ENCODE results near the gene OLIG1.

Gene OLIG1

DNA sequence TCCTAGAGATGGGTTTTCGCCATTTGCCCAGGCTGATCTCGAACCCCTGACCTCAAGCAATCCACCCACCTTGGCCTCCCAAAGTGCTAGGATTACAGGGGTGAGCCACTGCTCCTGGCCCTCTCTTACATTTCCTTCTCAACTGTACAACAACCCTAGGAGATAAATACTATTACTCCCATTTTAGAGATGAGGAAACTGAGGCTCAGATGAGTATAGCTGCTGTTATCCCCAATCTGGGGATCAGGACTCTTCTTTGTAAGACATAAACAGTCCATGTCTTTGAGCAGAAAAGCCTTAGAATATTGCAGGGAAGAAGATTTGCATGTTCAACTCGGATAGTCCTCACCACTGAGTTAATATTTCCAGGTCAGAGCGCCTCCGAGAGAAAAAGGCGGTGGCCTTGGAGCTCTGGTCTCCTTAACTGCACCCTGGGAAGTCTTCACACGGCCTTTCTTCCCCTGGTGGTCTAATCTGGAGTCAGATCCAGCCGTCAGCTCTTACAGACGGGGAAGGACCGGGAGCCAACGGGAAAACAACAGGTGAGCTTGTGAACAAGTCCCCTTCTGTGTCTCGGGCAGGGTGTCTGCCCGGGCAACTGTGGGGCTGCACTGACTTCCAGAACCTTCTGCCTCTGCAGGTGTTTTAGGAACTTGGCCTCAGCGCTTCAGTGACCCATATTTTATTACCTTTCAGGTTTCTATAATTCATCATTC lies 5.9 kb upstream of the OLIG1 start:
- DNase-seq = no peak

DNA sequence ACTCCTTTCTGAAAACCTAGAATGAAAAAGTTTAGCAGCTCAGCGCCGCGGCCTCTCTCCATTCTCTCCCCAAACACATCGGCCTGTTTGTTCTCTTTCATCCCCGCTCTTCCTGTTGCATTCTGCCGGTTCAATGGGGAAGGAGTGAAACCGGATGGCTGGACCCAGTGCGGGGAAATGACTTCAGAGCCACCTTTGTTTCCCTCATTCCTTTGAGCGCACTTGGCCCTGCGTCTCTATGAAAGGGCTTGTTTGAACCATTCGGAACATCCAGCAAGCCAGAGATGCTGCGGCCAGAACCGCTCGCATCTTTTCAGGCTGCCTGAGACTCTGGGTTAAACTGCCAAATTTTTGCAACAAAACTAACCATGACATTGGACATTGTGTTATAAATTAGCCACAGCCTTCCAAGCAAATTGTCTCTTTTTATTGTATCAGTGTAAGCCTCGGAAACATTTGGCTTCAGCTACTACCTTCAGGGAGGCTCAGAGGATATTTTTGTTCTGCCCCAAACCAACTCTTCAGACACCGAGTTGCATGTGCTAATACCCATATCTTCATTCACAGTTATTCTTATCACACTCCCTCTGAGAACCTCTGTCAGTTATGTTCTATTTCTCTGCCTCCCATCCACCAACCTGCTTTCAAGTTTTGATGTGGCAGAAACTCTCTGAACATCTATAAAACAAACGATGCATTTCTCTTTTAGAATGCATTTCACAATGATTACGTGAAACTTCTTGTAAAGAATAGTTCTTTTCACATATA lies 5.1 kb upstream of the OLIG1 start:
- DNase-seq = no peak

DNA sequence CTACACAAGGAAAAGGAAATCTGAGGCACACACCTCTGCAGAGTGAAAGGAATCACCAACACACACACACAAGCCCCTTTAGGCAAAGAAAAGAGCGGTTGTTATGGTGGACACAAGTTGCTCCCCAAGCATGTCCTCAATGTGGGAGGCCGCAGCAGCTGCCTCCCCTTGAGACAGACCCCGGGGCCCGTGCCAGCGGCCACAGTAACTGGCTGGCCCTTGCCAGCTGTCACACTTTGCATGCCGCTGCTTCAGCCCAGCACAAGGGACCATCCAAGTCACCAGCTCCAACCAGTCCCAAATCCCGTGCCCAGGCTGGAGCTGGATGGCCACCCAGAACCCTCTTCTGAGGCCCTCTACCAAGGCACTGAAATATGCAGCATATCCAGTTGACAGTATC lies 2.9 kb upstream of the OLIG1 start:
- no peak for DNase-seq

DNA sequence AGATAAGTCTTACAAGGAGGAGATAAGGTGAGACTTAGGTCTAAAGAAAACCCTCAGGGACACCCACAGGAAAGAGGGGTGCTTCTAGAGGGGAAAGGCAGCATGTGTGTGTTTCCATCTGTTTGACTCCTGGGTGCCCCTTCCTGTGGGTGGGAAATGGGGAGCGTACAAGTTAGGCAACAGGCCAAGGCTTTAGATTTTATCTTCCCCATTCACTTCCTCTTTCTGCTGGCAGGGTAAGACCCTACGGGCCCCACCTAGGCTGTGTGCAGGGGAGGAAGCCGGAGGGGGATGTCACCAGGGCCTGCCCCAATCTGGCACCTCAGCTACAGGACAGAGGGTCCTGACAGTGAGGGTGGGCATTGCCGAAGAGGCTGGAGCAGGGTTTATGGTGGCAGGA lies 2.5 kb upstream of the OLIG1 start:
- no peak for DNase-seq

DNA sequence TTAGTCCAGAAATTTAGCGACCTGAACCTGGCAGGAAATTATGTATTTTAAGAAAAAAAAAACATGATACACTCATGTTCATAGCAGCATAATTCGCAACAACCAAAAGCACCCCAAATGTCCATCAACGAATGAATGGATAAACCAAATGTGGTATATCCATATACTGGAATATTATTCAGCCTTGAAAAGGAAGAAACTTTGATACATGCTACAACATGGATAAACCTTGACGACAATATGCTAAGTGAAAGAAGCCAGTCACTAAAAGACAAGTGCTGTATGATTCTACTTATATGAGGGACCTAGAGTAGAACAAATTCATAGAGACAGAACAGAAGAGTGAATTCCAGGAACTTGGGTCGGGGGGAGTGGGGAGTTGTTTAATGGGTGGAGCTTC lies 698 bp upstream of the OLIG1 start:
- no peak for DNase-seq

DNA sequence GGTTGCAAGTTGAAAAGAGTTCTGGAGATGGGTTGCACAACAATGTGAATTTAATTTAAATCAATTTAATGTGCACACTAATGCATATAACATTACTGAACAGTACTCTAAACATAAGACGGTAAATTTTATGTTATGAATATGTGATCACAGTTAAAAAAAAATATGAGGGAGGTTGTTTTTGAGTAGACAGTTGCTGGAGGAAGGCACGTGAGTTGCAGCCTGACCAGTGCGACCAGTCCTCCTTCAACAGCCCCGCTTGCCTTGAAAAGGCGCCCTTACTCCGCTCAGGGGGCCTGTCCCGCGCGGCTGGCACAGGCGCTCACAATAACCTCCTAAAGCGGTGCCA lies 322 bp upstream of the OLIG1 start:
- no peak for DNase-seq

DNA sequence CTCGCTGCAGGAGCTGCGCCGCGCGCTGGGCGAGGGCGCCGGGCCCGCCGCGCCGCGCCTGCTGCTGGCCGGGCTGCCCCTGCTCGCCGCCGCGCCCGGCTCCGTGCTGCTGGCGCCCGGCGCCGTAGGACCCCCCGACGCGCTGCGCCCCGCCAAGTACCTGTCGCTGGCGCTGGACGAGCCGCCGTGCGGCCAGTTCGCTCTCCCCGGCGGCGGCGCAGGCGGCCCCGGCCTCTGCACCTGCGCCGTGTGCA lies 730 bp downstream of the OLIG1 start:
- DNase-seq = no peak

DNA sequence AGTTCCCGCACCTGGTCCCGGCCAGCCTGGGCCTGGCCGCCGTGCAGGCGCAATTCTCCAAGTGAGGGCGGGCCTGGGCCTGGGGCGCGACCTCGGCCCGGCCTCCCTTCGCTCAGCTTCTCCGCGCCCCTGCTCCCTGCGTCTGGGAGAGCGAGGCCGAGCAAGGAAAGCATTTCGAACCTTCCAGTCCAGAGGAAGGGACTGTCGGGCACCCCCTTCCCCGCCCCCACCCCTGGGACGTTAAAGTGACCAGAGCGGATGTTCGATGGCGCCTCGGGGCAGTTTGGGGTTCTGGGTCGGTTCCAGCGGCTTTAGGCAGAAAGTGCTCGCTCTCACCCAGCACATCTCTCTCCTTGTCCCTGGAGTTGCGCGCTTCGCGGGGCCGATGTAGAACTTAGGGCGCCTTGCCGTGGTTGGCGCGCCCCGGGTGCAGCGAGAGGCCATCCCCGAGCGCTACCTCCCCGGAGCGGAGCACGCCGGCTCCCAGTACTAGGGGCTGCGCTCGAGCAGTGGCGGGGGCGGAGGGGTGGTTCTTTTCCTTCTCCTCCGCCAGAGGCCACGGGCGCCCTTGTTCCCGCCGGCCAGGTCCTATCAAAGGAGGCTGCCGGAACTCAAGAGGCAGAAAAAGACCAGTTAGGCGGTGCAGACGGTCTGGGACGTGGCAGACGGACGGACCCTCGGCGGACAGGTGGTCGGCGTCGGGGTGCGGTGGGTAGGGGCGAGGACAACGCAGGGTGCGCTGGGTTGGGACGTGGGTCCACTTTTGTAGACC lies 1.2 kb downstream of the OLIG1 start:
- peak; percentile 30 for DNase-seq

DNA sequence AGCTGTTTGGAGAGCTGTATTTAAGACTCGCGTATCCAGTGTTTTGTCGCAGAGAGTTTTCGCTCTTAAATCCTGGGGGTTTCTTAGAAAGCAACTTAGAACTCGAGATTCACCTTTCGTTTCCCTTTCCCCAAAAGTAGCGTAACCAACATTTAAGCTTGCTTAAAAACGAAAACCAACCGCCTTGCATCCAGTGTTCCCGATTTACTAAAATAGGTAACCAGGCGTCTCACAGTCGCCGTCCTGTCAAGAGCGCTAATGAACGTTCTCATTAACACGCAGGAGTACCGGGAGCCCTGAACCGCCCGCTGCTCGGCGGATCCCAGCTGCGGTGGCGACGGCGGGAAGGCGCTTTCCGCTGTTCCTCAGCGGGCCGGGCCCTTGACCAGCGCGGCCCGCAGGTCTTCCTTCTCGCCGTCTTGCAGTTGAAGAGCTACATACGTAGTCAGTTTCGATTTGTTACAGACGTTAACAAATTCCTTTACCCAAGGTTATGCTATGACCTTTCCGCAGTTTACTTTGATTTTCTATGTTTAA lies 1.9 kb downstream of the OLIG1 start:
- no peak for DNase-seq

DNA sequence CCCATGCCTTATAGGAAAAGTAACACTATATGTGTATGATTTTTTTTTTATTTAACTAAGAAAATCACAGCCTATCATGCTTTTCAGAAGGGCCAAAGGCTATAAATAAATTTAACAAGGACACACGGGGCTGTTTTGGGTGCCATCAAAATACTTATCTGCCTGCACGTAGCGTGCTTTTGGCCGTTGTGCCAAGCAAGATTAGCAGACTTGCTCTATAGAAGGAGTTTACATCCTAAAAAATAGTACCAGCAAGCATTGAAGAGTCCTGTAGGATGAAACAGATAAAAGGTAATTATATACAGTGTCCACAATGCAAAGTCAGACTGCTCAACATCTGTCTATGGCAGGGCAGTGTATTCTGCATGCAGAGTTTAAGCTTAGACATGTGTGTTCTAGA lies 3.7 kb downstream of the OLIG1 start:
- no peak for DNase-seq

DNA sequence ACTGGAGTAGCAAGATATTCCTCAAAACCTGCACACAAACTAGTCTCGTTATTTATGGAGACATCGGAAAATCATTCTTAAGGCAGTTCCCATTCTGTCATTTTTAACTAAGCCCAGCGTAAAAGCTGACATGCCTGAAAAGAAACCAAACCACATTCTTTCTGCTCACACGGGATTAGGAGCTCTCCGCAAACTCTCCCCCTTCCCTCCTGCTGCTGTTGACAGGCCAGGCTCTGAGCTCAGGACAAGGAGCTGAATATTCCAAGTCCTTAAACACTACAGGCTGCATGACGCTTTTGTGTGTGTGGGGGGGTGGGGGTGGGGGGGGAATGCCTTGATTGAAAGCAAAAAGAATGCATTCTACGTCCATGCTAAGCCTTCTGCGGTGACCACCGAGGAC lies 5.2 kb downstream of the OLIG1 start:
- DNase-seq = no peak

DNA sequence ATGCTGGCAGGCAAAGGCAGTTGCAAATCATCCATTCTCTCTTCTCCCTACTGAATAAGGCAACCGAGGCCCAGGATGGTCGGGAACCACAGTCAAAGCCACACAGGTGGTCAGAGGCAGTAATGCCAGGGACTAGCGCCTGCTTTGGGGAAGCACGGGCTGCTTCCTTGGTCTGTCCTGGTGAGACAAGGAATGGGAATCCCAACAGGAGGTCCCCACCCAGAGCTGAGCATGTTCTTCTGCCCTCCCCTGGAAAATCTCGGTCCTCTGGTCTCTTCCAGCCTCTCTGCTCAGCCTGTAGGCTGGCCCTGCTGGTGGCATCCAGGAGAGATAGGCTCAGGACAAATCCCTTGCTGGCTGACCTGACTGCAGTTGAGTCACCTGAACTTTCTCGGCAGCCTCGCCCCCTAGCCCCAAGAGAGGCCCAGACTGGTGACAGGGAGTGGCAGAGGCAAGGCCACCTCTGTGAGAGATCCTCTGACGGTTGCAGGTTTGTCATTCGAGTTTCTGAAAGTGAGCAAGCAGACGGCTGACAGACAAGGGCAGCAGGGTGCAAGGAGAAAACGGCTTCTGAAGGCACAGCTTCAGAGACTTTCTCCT lies 5.8 kb downstream of the OLIG1 start:
- DNase-seq = no peak

DNA sequence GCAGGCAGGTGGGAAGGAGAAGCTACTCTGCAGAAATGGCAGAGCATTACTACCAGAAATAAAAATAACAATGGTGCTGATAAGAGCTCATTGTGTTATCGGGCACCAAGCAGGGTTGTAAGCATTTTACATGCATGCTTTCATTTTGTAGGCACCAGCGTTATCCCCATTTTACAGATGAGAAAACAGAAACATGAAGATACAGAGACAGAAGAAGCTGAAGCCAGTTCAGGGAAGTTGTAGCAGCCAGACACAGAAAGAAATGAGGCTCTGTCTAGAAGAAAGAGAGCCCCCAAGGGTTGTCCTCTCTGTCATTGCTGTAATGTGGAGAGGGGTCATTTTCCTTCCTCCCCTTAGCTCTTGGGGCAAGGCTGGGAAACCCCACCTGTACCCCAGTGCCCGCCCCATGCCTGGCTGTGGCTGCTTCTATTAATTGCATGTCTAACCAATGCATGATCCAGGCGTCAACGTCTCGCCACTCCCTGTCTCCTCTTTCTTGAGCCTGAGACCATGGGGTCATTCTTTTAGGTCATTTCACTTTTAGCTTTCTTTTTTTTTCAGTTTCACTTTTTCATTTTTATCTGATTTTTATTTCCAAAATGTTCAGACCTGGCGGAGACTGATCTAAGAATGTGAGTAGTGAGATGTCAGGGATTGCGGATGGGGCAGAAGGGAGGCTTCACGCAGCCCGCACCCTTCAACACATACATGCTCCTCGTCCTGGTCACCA lies 6.8 kb downstream of the OLIG1 start:
- no peak for DNase-seq

DNA sequence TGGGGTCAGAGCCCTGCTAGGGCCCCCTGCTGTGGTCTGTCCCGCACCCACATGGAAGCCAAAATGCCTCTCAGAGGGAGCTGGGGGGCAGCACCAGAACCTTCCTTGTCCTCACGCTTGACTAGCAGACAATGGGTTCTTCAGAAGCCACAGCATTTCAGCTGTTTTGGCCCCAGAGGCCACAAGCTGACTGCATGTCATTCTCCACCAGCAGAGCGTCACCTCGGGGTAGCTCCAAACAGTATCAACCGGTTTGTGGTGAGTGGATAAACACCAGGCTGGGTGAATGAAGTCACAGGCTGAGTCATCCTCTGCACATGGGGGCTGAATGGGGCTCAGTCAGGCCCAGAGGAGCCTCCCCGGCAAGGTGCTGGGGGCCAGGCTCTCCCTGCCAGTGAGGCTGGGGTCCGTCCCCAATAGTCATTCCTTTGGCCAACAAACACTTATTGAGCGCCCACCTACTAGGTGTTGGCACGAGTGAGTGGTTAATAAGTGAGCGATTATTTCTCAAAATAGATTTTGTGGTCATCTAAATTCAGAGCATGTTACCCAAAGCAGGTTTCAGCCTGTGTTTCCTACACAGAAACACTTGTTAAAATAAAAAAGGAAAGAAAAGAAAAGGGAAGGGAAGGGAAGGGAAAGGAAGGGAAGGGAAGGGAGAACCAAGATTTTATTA lies 9.1 kb downstream of the OLIG1 start:
- DNase-seq = peak; percentile 36

DNA sequence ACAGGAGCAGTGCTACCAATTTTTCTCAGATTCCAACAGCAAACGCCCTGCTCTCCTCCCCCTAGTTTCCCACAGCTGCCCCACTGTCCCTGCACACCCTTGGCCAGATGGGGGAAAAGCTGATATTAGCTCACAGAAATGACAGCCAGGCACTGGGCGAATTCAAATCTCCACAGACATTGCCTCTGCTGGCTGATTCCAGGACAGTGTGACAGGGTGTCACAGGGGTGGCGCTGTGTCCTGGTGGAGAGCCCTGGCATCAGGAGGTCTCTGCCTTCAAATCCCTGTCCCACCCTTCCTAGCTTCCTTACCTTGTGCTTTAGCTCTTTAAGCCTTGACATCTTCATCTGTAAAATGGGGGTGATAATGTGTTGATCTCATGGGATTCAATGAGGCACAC lies 10.4 kb downstream of the OLIG1 start:
- no peak for DNase-seq

DNA sequence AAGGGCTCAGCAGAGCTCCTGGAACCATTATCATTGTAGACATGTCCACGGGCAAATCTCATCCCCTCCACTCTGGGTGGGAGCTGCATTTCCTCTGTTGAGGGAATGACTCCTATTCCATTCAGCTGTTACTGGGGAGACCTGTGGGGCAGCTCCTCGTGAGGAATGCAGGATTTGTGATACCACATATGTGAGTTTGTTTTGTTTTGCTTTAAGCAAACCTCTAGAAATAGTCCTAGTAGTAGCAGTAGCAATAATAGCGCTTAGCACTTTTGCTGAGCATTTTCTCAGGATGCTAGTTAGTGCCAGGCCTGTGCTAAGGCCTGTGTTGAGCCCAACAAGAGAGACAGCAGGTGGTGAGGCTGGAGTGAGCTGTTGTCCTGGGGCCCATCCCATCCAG lies 10.8 kb downstream of the OLIG1 start:
- DNase-seq = no peak

DNA sequence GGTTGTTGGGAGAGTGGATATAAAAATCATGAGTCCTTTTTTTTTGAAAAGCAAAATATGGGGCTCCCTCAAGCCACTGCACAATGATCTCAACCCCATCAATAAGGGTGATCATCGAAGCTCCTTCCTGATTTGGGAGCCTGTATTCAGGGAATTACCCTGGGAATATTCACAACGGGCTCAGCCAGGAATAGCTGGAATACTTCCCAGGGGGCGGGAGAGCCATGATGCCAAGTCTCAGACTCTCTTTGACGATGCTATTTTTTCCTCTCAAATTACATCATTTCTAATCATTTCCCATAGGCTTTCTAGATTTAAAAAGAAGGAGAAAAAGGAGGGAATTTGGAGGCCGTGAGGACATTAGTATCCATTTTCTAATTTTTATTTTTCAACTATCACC lies 18.4 kb downstream of the OLIG1 start:
- DNase-seq = no peak

DNA sequence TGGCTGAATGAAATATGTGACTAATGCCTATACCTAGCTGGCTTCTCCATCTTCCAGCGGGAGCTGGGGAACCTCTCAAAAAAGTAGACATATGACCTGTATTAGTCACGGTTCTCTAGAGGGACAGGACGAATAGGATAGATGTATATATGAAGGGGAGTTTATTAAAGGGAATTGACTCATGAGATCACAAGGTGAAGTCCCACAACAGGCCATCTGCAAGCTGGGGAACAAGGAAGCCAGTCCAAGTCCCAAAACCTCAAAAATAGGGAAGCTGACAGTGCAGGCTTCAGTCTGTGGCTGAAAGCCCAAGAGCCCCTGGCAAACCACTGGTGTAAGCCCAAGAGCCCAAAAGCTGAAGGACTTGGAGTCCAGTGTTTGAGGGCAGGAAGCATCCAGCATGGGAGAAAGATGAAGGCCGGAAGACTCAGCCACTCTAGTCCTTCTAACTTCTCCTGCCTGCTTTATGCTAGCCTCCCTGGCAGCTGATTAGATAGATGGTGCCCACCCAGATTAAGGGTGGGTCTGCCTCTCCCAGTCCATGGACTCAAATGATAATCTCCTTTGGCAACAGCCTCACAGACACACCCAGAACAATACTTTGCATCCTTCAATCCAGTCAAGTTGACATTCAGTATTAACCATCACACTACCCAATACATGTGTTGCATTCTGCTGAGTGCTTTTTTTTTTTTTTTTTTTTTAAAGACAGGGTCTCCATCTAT lies 19.6 kb downstream of the OLIG1 start:
- DNase-seq = no peak

DNA sequence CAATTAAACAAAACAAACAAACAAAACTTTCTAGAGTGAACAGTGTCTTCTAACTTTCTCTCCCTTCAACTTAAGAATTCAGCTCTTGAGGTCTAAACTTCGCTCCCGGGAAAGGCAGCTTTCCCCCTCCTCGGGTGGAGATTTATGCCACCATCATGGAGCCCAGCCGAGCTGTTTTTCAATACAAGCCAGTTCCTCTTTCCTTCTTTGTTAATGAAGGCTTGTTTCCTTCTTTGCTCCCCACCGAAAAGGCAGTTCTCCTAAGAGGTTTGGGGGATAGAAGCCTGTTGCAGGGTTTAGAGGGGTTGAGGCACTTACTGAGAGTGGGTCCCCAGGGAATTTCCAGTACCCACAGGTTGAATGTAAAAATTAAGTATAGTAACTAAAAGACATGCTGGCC lies 26.5 kb downstream of the OLIG1 start:
- no peak for DNase-seq

DNA sequence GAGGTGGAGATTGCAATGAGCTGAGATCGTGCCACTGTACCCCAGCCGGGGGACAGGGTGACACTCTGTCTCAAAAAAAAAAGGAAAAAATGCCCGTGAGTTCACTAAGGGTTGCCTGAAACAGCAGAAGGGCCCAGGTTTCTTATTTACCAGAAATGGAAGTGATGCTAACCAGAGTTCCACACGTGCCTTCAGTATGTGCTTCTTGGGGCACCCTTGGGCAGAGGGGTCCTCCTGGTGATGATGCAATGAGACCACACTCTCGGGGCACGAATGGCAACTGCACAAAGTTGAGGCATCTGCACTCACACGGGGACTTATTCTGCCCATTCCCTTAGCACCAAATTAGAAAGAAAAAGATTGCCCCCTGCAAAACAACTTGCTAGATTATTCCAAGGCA lies 29.2 kb downstream of the OLIG1 start:
- DNase-seq = no peak

DNA sequence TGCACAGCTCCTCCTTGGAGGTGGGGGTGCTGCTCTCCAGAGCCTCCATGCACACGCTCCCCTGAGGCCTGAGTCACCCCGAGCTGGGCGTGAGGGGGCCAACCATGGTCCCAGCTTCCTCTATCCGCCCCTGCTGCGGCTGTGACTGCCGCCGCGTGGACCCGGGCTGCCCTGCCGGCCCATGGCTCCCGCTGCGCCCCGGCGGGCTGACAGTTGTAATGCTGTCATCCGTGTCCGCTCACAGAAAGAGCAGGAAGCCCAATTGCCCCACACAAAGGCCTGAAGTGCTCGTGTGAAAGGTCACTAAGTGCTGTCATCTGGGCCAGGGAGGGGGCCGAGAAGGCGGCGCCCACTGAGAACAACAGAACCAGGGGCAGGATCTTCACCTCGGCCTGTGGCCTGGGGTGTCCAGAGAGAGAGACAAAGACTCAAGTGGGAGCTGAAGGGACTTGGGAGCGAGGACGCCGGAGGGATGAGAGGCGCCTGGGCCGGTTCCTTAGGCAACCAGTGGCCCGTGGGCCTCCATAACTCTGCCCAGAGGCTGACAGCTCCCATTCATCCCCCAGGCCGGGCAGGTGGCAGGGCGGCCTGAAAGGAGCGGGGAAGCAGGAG lies 31.5 kb downstream of the OLIG1 start:
- no peak for DNase-seq
